ENCODE data around the gene EHMT1. TPM values are rescaled to one million over a fixed set of nuclear protein-coding genes. Genes with fewer than 3 reads are reported as not detected.
A peak's percentile ranks its signal among the peaks of the same experiment; 100 is the strongest.

Gene EHMT1
- total and polyA plus RNA-seq, 8 donors: 29.9 to 51.1 (median 32.6) TPM

DNA sequence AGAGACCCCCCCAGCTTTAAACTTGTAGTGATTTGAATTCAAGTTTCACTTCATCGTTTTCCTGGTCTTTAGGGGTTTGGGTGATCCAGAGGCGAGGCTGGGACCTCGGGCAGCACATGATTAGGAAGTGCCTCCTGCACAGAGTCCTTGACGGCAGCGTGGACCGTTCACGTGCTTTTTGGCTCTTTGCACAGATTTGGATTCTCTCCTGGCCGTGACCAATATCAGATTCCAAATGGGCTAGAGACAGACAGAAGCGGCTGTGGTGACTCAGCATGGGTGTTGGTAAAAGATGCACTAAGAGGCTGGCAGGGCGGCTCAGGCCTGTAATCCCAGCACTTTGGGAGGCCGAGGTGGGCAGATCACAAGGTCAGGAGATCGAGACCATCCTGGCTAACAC is 141.6 kb downstream of the EHMT1 start:
- ATAC-seq: no peak
- WGBS, 2 donors: 94 to 95% methylated on average over 12 of the region's 12 CpGs
- no peaks in the 10 kb centered on the region for H3K4me1 ChIP-seq
- H3K4me3 ChIP-seq: no peak overlapping the region
- H3K27me3 ChIP-seq: no peaks in the 10 kb centered on the region
- H3K9me3 ChIP-seq: no peaks in the 10 kb centered on the region
- H3K36me3 ChIP-seq: peaks cover 0 to 47% (median 10%) of the 10 kb centered on the region in 3 donors
- DNase-seq: no peak
- TF ChIP-seq, protein P1, sequence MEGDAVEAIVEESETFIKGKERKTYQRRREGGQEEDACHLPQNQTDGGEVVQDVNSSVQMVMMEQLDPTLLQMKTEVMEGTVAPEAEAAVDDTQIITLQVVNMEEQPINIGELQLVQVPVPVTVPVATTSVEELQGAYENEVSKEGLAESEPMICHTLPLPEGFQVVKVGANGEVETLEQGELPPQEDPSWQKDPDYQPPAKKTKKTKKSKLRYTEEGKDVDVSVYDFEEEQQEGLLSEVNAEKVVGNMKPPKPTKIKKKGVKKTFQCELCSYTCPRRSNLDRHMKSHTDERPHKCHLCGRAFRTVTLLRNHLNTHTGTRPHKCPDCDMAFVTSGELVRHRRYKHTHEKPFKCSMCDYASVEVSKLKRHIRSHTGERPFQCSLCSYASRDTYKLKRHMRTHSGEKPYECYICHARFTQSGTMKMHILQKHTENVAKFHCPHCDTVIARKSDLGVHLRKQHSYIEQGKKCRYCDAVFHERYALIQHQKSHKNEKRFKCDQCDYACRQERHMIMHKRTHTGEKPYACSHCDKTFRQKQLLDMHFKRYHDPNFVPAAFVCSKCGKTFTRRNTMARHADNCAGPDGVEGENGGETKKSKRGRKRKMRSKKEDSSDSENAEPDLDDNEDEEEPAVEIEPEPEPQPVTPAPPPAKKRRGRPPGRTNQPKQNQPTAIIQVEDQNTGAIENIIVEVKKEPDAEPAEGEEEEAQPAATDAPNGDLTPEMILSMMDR (IDR thresholded peaks at IDR 0.05): no peak
- FAIRE-seq: no peak
- intact Hi-C loops (cut with DNase I): no loop called here
- H3K27ac ChIP-seq: no peak overlapping the region

DNA sequence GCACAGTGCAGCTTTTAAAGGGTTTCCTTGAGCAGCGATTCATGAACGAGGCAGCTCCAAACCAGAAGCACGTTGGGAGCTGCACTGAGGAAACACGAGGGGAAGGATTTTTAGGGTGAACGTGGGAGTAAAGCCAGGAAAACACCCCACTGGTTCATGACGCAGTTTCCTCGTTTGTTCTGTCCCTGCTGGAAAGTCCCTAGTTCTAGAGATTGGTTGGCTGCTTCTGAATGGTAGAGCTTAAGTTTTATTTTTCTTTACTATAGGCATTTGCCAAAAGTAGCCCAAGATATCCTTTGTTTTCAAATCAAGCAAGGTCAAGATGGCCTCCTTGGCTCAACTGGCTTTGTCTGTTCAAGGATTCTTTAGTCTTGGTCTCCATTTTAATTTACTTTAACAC is 142.2 kb downstream of the EHMT1 start:
- intact Hi-C loops (cut with DNase I): no loop called here

DNA sequence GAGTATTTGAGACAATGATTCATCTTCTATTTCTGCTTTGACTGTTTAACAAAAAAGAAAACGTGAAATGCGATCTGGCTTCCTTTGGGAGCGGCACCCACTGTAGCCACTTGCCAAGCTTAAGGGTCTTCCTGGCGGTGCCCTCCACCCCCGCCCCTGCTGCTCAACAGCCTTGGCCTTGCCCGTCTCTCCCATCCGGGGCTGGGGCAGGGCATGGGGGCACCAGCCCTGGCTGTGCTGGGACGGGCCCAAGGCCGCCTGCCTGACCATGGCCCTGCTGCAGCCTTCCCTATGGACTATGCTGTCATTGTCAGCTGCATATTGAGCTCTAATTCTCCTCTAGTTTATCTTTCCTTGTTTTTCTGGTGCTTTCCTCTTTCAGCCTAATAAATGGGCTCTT is 143.0 kb downstream of the EHMT1 start:
- Histone ChIP-seq H3K9me3 (no peaks in the 10 kb centered on the region), H3K4me1 (no peaks in the 10 kb centered on the region), H3K27me3 (no peaks in the 10 kb centered on the region), H3K4me3 (no peak overlapping the region), H3K36me3 (peaks cover 0 to 47% (median 10%) of the 10 kb centered on the region in 3 donors), H3K27ac (no peak overlapping the region)
- no peak for FAIRE-seq
- WGBS, 2 donors: 90 to 98% methylated on average over 9 of the region's 9 CpGs
- intact Hi-C loops (cut with DNase I): no loop called here
- TF ChIP-seq, protein P1 (IDR thresholded peaks at IDR 0.05): no peak
- no peak for ATAC-seq
- DNase-seq: no peak

More for the DNA sequence above, 142.2 kb downstream of the EHMT1 start:
- no peak for FAIRE-seq
- H3K9me3 ChIP-seq: no peaks in the 10 kb centered on the region
- peak in 1 of 4 donors; percentile 21 for ATAC-seq
- H3K36me3 ChIP-seq: peaks cover 0 to 47% (median 10%) of the 10 kb centered on the region in 3 donors
- H3K27me3 ChIP-seq: no peaks in the 10 kb centered on the region
- no peak overlapping the region for H3K4me3 ChIP-seq
- WGBS, 2 donors: 70 to 80% methylated on average over 7 of the region's 7 CpGs
- no peak for DNase-seq
- H3K27ac ChIP-seq: no peak overlapping the region
- TF ChIP-seq, protein P1 (IDR thresholded peaks at IDR 0.05): no peak
- H3K4me1 ChIP-seq: no peaks in the 10 kb centered on the region

DNA sequence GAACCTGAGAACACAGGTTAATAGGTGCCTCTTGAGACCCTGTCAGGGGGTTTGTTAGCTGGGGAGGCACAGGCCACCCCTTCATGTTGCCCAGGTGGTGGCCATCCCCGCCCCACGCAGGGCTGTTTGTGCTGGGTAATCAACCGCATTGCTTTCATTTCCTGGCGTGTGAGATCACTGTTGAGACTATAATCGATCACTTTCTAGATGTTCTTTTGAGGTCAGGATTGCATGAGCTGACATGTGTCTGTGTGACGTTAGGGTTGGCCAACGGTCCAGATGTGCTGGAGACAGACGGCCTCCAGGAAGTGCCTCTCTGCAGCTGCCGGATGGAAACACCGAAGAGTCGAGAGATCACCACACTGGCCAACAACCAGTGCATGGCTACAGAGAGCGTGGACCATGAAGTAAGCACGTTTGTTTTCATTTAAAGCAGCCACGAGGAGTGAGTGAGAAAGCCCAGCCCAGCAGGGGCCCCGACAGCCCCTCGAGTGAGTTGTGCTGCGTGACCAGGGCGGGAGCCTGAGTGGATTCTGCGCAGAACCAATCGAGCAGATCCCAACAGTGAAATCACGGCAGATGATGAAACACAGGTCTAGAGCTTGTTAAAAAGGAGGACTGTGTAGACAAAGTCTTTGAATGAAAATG is 143.7 kb downstream of the EHMT1 start:
- DNase-seq: no peak
- no peaks in the 10 kb centered on the region for H3K27me3 ChIP-seq
- TF ChIP-seq, protein P1 (IDR thresholded peaks at IDR 0.05): no peak
- 92 to 94% methylated on average over 21 of the region's 21 CpGs for WGBS, 2 donors
- H3K36me3 ChIP-seq: peaks cover 0 to 47% (median 10%) of the 10 kb centered on the region in 3 donors
- FAIRE-seq: no peak
- no peaks in the 10 kb centered on the region for H3K4me1 ChIP-seq
- H3K27ac ChIP-seq: no peak overlapping the region
- peak in 2 of 4 donors; percentile 16 to 28 for ATAC-seq
- H3K9me3 ChIP-seq: no peaks in the 10 kb centered on the region
- no peak overlapping the region for H3K4me3 ChIP-seq
- intact Hi-C loops (cut with DNase I): no loop called here

DNA sequence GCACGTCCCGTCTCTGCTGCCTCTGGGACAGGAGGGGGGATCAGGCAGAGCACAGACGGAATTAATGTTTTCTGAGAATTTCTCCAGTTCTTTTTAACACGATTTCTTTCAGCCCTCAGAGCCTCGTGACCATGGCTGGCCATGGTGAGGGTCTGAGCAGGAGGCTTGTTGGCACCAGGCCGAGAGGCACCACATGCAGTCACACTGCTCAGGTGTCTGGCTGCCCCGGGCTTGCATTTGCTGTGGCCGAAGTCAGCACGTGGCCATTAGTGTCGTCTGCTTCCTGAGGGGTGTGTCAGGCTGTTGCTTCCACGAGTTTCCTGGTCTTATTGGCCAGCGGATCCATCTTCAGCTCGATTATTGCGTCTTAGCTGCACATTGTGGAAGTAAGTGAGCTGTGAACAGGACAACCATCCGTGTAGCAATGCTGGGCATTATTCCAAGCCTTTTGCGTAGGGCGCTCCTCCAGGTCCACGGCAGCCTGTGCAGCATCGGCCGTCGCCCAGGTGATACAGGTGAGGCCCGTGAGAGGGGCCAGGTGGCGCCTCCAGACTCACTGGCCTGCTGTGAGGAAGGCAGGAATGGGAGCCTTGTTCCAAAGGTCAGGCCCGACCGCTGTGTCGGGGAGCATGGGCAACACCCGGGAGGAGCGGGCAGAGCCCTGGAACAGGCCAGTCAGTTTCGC is 144.6 kb downstream of the EHMT1 start:
- intact Hi-C loops (cut with DNase I): no loop called here
- Histone ChIP-seq H3K27me3 (no peaks in the 10 kb centered on the region), H3K4me1 (no peaks in the 10 kb centered on the region), H3K4me3 (no peak overlapping the region), H3K27ac (peak overlapping the region in 1 of 4 donors; percentile 4), H3K9me3 (no peaks in the 10 kb centered on the region), H3K36me3 (peaks cover 0 to 43% (median 5%) of the 10 kb centered on the region in 3 donors)
- DNase-seq: peak in 3 of 6 donors; percentile 49 to 77 (median 61)
- FAIRE-seq: no peak
- WGBS, 2 donors: 71 to 77% methylated on average over 29 of the region's 29 CpGs
- peak; percentile 74 to 85 (median 81) for ATAC-seq
- TF ChIP-seq, protein P1 (IDR thresholded peaks at IDR 0.05): no peak
